DND-41 (cell line): ENCODE data around the gene PKD2.

ENCODE experiments used
- ATAC-seq: fragments of 200-7000 bp; cut with Tn5 transposase; 3 replicates; pipeline ENCODE4 v1.9.1; 2021; ENCODE audit warnings: low read depth; ENCODE audit not compliant: insufficient read depth
- DNase-seq: peaks from one replicate; pipeline ENCODE4 v3.0.0-alpha.2; 2020
- H2AFZ ChIP-seq: 2 replicates; pipeline ENCODE4 v1.6.0; 2012; ENCODE audit warnings: low read depth, low read length
- H3K27ac ChIP-seq: 2 replicates; pipeline ENCODE4 v1.5.1; 2012; ENCODE audit warnings: low read length, inconsistent platforms
- H3K27me3 ChIP-seq: fragments of 200-600 bp; sonication (generic); 2 replicates; pipeline ENCODE4 v1.6.0; 2012; ENCODE audit warnings: low read length, mild to moderate bottlenecking, inconsistent platforms; ENCODE audit not compliant: insufficient read depth, poor library complexity
- H3K36me3 ChIP-seq: 2 replicates; pipeline ENCODE4 v1.5.1; 2012; ENCODE audit warnings: low read length, inconsistent platforms; ENCODE audit not compliant: insufficient read depth
- H3K4me1 ChIP-seq: 2 replicates; pipeline ENCODE4 v1.5.1; 2012; ENCODE audit warnings: mild to moderate bottlenecking, low read length; ENCODE audit not compliant: insufficient read depth
- H3K4me2 ChIP-seq: 2 replicates; pipeline ENCODE4 v1.6.0; 2012; ENCODE audit warnings: mild to moderate bottlenecking, moderate library complexity, low read length, inconsistent platforms; ENCODE audit not compliant: insufficient read depth
- H3K4me3 ChIP-seq, 2 experiments: fragments of 200-600 bp in 1 of 2; shearing (Covaris generic) in 1 of 2; 2 replicates each; pipeline ENCODE4 v1.5.1; 2012 to 2016; ENCODE audit warnings: inconsistent platforms in 2 of 2, low read length in 2 of 2, mild to moderate bottlenecking in 2 of 2, low read depth in 1 of 2, moderate library complexity in 1 of 2
- H3K79me2 ChIP-seq: 2 replicates; pipeline ENCODE4 v1.6.0; 2012; ENCODE audit warnings: low read length, inconsistent platforms; ENCODE audit not compliant: insufficient read depth
- H3K9ac ChIP-seq: 2 replicates; pipeline ENCODE4 v1.6.0; 2012; ENCODE audit warnings: low read depth, mild to moderate bottlenecking, inconsistent platforms, low read length, moderate library complexity
- H3K9me3 ChIP-seq: 2 replicates; pipeline ENCODE4 v1.5.1; 2012; ENCODE audit warnings: low read length, moderate library complexity, mild to moderate bottlenecking, inconsistent platforms; ENCODE audit not compliant: insufficient read depth, severe bottlenecking
- H4K20me1 ChIP-seq: 2 replicates; pipeline ENCODE4 v1.6.0; 2012; ENCODE audit warnings: low read length; ENCODE audit not compliant: insufficient read depth
- CTCF ChIP-seq: IDR thresholded peaks from 2 replicates; pipeline ENCODE4 v1.5.1; 2012; ENCODE audit warnings: borderline replicate concordance, low read length, moderate library complexity, mild to moderate bottlenecking; ENCODE audit not compliant: poor library complexity, severe bottlenecking; ENCODE audit errors: extremely low read depth
- EZH2 ChIP-seq: IDR thresholded peaks from 3 replicates; pipeline ENCODE4 v1.6.1; 2012; ENCODE audit warnings: borderline replicate concordance, low read depth, mild to moderate bottlenecking, moderate library complexity, low read length, inconsistent platforms; ENCODE audit not compliant: severe bottlenecking

PKD2 gene

GRCh38 chr4:88010966-88011365 is 3.5 kb downstream of the PKD2 start:
- H3K4me3 ChIP-seq, result peak overlapping the region in 1 of 2 experiments; percentile 9; a peak in 1 of 4 replicates
- no peak overlapping the region for H3K9ac ChIP-seq
- H4K20me1 ChIP-seq, result peaks cover 42% of the 10 kb centered on the region
- ATAC-seq (no peak), DNase-seq (no peak)
- H3K27me3 ChIP-seq, result peaks cover 8% of the 10 kb centered on the region
- no peak overlapping the region for H3K27ac ChIP-seq
- H3K36me3 ChIP-seq, result no peaks in the 10 kb centered on the region
- H2AFZ ChIP-seq, result no peak overlapping the region
- peaks cover 33% of the 10 kb centered on the region for H3K4me1 ChIP-seq
- TF ChIP-seq EZH2 (no peak), CTCF (no peak)
- peaks cover 81% of the 10 kb centered on the region for H3K79me2 ChIP-seq
- peak overlapping the region; percentile 77 for H3K4me2 ChIP-seq
- no peaks in the 10 kb centered on the region for H3K9me3 ChIP-seq

GRCh38 chr4:88012647-88013046 is 5.2 kb downstream of the PKD2 start:
- no peaks in the 10 kb centered on the region for H3K27me3 ChIP-seq
- H3K79me2 ChIP-seq, result peaks cover 96% of the 10 kb centered on the region
- H2AFZ ChIP-seq, result no peak overlapping the region
- peaks cover 45% of the 10 kb centered on the region for H4K20me1 ChIP-seq
- H3K4me2 ChIP-seq, result no peak overlapping the region
- ATAC-seq, result no peak
- no peak for DNase-seq
- TF ChIP-seq CTCF (no peak), EZH2 (no peak)
- H3K36me3 ChIP-seq, result no peaks in the 10 kb centered on the region; the same call in 1 of the 2 replicates
- no peak overlapping the region for H3K27ac ChIP-seq
- no peak overlapping the region for H3K4me3 ChIP-seq
- no peaks in the 10 kb centered on the region for H3K9me3 ChIP-seq
- H3K9ac ChIP-seq, result no peak overlapping the region
- peaks cover 26% of the 10 kb centered on the region for H3K4me1 ChIP-seq

GRCh38 chr4:88014386-88014905 is 7.0 kb downstream of the PKD2 start:
- Histone ChIP-seq H3K4me3 (no peak overlapping the region), H3K4me1 (peaks cover 16% of the 10 kb centered on the region), H3K9ac (no peak overlapping the region), H2AFZ (no peak overlapping the region), H3K36me3 (peaks cover 8% of the 10 kb centered on the region; the same call in 1 of the 2 replicates), H4K20me1 (peaks cover 38% of the 10 kb centered on the region), H3K79me2 (peaks cover 89% of the 10 kb centered on the region), H3K27ac (no peak overlapping the region), H3K4me2 (no peak overlapping the region), H3K9me3 (no peaks in the 10 kb centered on the region), H3K27me3 (no peaks in the 10 kb centered on the region)
- no peak for TF ChIP-seq CTCF
- TF ChIP-seq EZH2, result no peak
- ATAC-seq, result no peak
- DNase-seq, result no peak
